Memory B cell (primary cell): Measurements from ENCODE around the gene DSCAM.

Experiments used
- ATAC-seq: fragments of 150-1000 bp; cut with Tn5 transposase; 2 replicates; pipeline ENCODE4 v1.10.0; 2021; ENCODE audit warnings: low read depth, mild to moderate bottlenecking, moderate library complexity
- DNase-seq, 2 donors: peaks; one replicate each; pipeline ENCODE4 v3.0.0; 2022; ENCODE audit warnings: low spot score in 2 of 2
- H3K27ac Mint-ChIP-seq: one replicate; pipeline ENCODE4 v1.8.0; 2022; ENCODE audit warnings: mild to moderate bottlenecking, moderate library complexity, mixed read lengths
- H3K27me3 Mint-ChIP-seq: one replicate; pipeline ENCODE4 v1.8.0; 2022; ENCODE audit warnings: mixed read lengths
- H3K36me3 Mint-ChIP-seq: one replicate; pipeline ENCODE4 v1.8.0; 2022; ENCODE audit warnings: mild to moderate bottlenecking, mixed read lengths
- H3K4me1 Mint-ChIP-seq: one replicate; pipeline ENCODE4 v1.8.0; 2022; ENCODE audit warnings: mixed read lengths
- H3K4me3 Mint-ChIP-seq: one replicate; pipeline ENCODE4 v1.8.0; 2022; ENCODE audit warnings: mild to moderate bottlenecking, moderate library complexity, mixed read lengths
- H3K9me3 Mint-ChIP-seq: one replicate; pipeline ENCODE4 v1.8.0; 2022; ENCODE audit warnings: mixed read lengths

DSCAM gene

GRCh38 chr21:40388046-40388445 lies 458.9 kb downstream of the DSCAM start:
- no peak for ATAC-seq
- no peak for DNase-seq
- no peak overlapping the region for H3K27ac Mint-ChIP-seq
- no peak overlapping the region for H3K4me3 Mint-ChIP-seq
- H3K9me3 Mint-ChIP-seq: peaks cover 3% of the 10 kb centered on the region
- no peaks in the 10 kb centered on the region for H3K4me1 Mint-ChIP-seq
- H3K27me3 Mint-ChIP-seq: peaks cover 3% of the 10 kb centered on the region
- H3K36me3 Mint-ChIP-seq: no peaks in the 10 kb centered on the region

- Mint-ChIP-seq H3K9me3 (peaks cover 7% of the 10 kb centered on the region), H3K27ac (no peak overlapping the region), H3K27me3 (peaks cover 3% of the 10 kb centered on the region), H3K36me3 (no peaks in the 10 kb centered on the region), H3K4me3 (no peak overlapping the region), H3K4me1 (no peaks in the 10 kb centered on the region)
- DNase-seq (no peak), ATAC-seq (no peak)
Observed at GRCh38 chr21:40386981-40387747, 459.8 kb downstream of the DSCAM start.

GRCh38 chr21:40386294-40386911 lies 460.6 kb downstream of the DSCAM start:
- H3K9me3 Mint-ChIP-seq: peaks cover 7% of the 10 kb centered on the region
- H3K4me3 Mint-ChIP-seq: no peak overlapping the region
- ATAC-seq: no peak
- H3K4me1 Mint-ChIP-seq: no peaks in the 10 kb centered on the region
- peaks cover 3% of the 10 kb centered on the region for H3K27me3 Mint-ChIP-seq
- DNase-seq: no peak
- H3K27ac Mint-ChIP-seq: no peak overlapping the region
- H3K36me3 Mint-ChIP-seq: no peaks in the 10 kb centered on the region

GRCh38 chr21:40385883-40386282 lies 461.1 kb downstream of the DSCAM start:
- Mint-ChIP-seq H3K9me3 (peaks cover 8% of the 10 kb centered on the region), H3K27ac (no peak overlapping the region), H3K27me3 (peaks cover 3% of the 10 kb centered on the region), H3K4me3 (no peak overlapping the region), H3K36me3 (no peaks in the 10 kb centered on the region), H3K4me1 (no peaks in the 10 kb centered on the region)
- ATAC-seq: no peak
- DNase-seq: no peak

- no peak for ATAC-seq
- no peak for DNase-seq
- no peaks in the 10 kb centered on the region for H3K27me3 Mint-ChIP-seq
- H3K4me1 Mint-ChIP-seq: no peaks in the 10 kb centered on the region
- H3K36me3 Mint-ChIP-seq: no peaks in the 10 kb centered on the region
- H3K9me3 Mint-ChIP-seq: peaks cover 12% of the 10 kb centered on the region
- H3K4me3 Mint-ChIP-seq: no peak overlapping the region
- no peak overlapping the region for H3K27ac Mint-ChIP-seq
Observed at GRCh38 chr21:40383951-40384350, 463.0 kb downstream of the DSCAM start.

GRCh38 chr21:40381111-40381510 lies 465.8 kb downstream of the DSCAM start:
- DNase-seq (no peak), ATAC-seq (no peak)
- H3K36me3 Mint-ChIP-seq: no peaks in the 10 kb centered on the region
- H3K27ac Mint-ChIP-seq: no peak overlapping the region
- no peaks in the 10 kb centered on the region for H3K27me3 Mint-ChIP-seq
- no peaks in the 10 kb centered on the region for H3K4me1 Mint-ChIP-seq
- H3K9me3 Mint-ChIP-seq: peaks cover 9% of the 10 kb centered on the region
- no peak overlapping the region for H3K4me3 Mint-ChIP-seq

- Mint-ChIP-seq H3K27me3 (no peaks in the 10 kb centered on the region), H3K4me1 (no peaks in the 10 kb centered on the region), H3K4me3 (no peak overlapping the region), H3K27ac (no peak overlapping the region), H3K36me3 (no peaks in the 10 kb centered on the region), H3K9me3 (peaks cover 11% of the 10 kb centered on the region)
- ATAC-seq (no peak), DNase-seq (no peak)
Observed at GRCh38 chr21:40379881-40380810, 466.8 kb downstream of the DSCAM start.

GRCh38 chr21:40377135-40377534 lies 469.8 kb downstream of the DSCAM start:
- no peak for ATAC-seq
- H3K36me3 Mint-ChIP-seq: no peaks in the 10 kb centered on the region
- no peak for DNase-seq
- H3K4me3 Mint-ChIP-seq: no peak overlapping the region
- H3K27ac Mint-ChIP-seq: no peak overlapping the region
- no peaks in the 10 kb centered on the region for H3K4me1 Mint-ChIP-seq
- H3K27me3 Mint-ChIP-seq: no peaks in the 10 kb centered on the region
- peaks cover 12% of the 10 kb centered on the region for H3K9me3 Mint-ChIP-seq

GRCh38 chr21:40373761-40374160 lies 473.2 kb downstream of the DSCAM start:
- Mint-ChIP-seq H3K4me1 (no peaks in the 10 kb centered on the region), H3K9me3 (peaks cover 6% of the 10 kb centered on the region), H3K36me3 (no peaks in the 10 kb centered on the region), H3K27ac (no peak overlapping the region), H3K4me3 (no peak overlapping the region), H3K27me3 (no peaks in the 10 kb centered on the region)
- DNase-seq (no peak), ATAC-seq (no peak)

- Mint-ChIP-seq H3K4me3 (no peak overlapping the region), H3K27me3 (no peaks in the 10 kb centered on the region), H3K27ac (no peak overlapping the region), H3K36me3 (no peaks in the 10 kb centered on the region), H3K9me3 (peaks cover 7% of the 10 kb centered on the region), H3K4me1 (no peaks in the 10 kb centered on the region)
- ATAC-seq (no peak), DNase-seq (no peak)
Observed at GRCh38 chr21:40372506-40372905, 474.5 kb downstream of the DSCAM start.

- DNase-seq (no peak), ATAC-seq (no peak)
- no peaks in the 10 kb centered on the region for H3K4me1 Mint-ChIP-seq
- no peaks in the 10 kb centered on the region for H3K27me3 Mint-ChIP-seq
- H3K36me3 Mint-ChIP-seq: no peaks in the 10 kb centered on the region
- H3K27ac Mint-ChIP-seq: no peak overlapping the region
- no peak overlapping the region for H3K4me3 Mint-ChIP-seq
- peaks cover 7% of the 10 kb centered on the region for H3K9me3 Mint-ChIP-seq
Observed at GRCh38 chr21:40371329-40371728, 475.6 kb downstream of the DSCAM start.

- no peak overlapping the region for H3K27ac Mint-ChIP-seq
- H3K4me1 Mint-ChIP-seq: no peaks in the 10 kb centered on the region
- ATAC-seq: no peak
- no peaks in the 10 kb centered on the region for H3K36me3 Mint-ChIP-seq
- H3K27me3 Mint-ChIP-seq: no peaks in the 10 kb centered on the region
- H3K9me3 Mint-ChIP-seq: no peaks in the 10 kb centered on the region
- H3K4me3 Mint-ChIP-seq: no peak overlapping the region
- no peak for DNase-seq
Observed at GRCh38 chr21:40356644-40357043, 490.3 kb downstream of the DSCAM start.

- Mint-ChIP-seq H3K4me1 (no peaks in the 10 kb centered on the region), H3K36me3 (no peaks in the 10 kb centered on the region), H3K27ac (no peak overlapping the region), H3K27me3 (no peaks in the 10 kb centered on the region), H3K4me3 (no peak overlapping the region), H3K9me3 (peaks cover 4% of the 10 kb centered on the region)
- no peak for ATAC-seq
- DNase-seq: no peak
Observed at GRCh38 chr21:40355076-40355475, 491.9 kb downstream of the DSCAM start.

GRCh38 chr21:40351006-40351405 lies 496.0 kb downstream of the DSCAM start:
- Mint-ChIP-seq H3K9me3 (peaks cover 4% of the 10 kb centered on the region), H3K36me3 (no peaks in the 10 kb centered on the region), H3K27me3 (peaks cover 2% of the 10 kb centered on the region), H3K4me3 (no peak overlapping the region), H3K4me1 (no peaks in the 10 kb centered on the region), H3K27ac (no peak overlapping the region)
- no peak for ATAC-seq
- no peak for DNase-seq
